A673 (cell line): ENCODE results near the gene ENO1. TPM values are rescaled to one million over a fixed set of nuclear protein-coding genes. Genes with fewer than 3 reads are reported as not detected.

Experiments used
- BruUV-seq: library from RNA; stranded (reverse); fragments of 400-500 nt; replicated peaks from 2 replicates; lab custom pipeline; 2021; lab: Mats Ljungman, UMichigan
- CTCF ChIA-PET: fragments of 300-600 bp; sonication (Branson Sonifier 250); formaldehyde crosslinking; loops from one replicate; lab custom pipeline; 2022; ENCODE audit warnings: antibody characterized with exemption; lab: Charles Lee
- POLR2A ChIA-PET: fragments of 300-600 bp; sonication (Branson Sonifier 250); formaldehyde crosslinking; loops from one replicate; lab custom pipeline; 2022; ENCODE audit warnings: antibody characterized with exemption; ENCODE audit not compliant: low non-redundant PET; lab: Charles Lee
- DNase-seq: peaks from one replicate; pipeline ENCODE4 v3.0.0-alpha.2; 2015; ENCODE audit warnings: low spot score
- H3K27ac ChIP-seq: fragments of 200-600 bp; sonication (generic); 2 replicates; pipeline ENCODE4 v1.5.1; 2016; ENCODE audit warnings: mixed run types, low read depth, mild to moderate bottlenecking, mixed read lengths, antibody characterized with exemption, low read length; ENCODE audit not compliant: poor library complexity, severe bottlenecking
- H3K27me3 ChIP-seq: fragments of 200-600 bp; sonication (generic); replicated peaks from 2 replicates; pipeline ENCODE4 v1.6.1; 2017; ENCODE audit warnings: mixed run types, low read depth, mild to moderate bottlenecking, mixed read lengths, antibody characterized with exemption, low read length; ENCODE audit not compliant: insufficient read depth, poor library complexity
- H3K36me3 ChIP-seq: fragments of 200-600 bp; sonication (generic); 2 replicates; pipeline ENCODE4 v1.6.1; 2016; ENCODE audit warnings: mixed run types, mild to moderate bottlenecking, mixed read lengths, antibody characterized with exemption, low read length; ENCODE audit not compliant: insufficient read depth, poor library complexity, severe bottlenecking
- H3K4me1 ChIP-seq: fragments of 200-600 bp; sonication (generic); 2 replicates; pipeline ENCODE4 v1.6.1; 2017; ENCODE audit warnings: mixed run types, mild to moderate bottlenecking, mixed read lengths, antibody characterized with exemption, low read length; ENCODE audit not compliant: insufficient read depth, poor library complexity, severe bottlenecking
- H3K4me3 ChIP-seq: fragments of 200-600 bp; sonication (generic); 2 replicates; pipeline ENCODE4 v1.5.1; 2016; ENCODE audit warnings: low read depth, mixed run types, mild to moderate bottlenecking, mixed read lengths, low read length; ENCODE audit not compliant: poor library complexity, severe bottlenecking
- H3K9me3 ChIP-seq: fragments of 200-600 bp; sonication (generic); 2 replicates; pipeline ENCODE4 v1.6.1; 2016; ENCODE audit warnings: mixed run types, low read depth, mild to moderate bottlenecking, mixed read lengths, antibody characterized with exemption, low read length; ENCODE audit not compliant: poor library complexity, severe bottlenecking
- CTCF ChIP-seq: fragments of 300-800, 200-600 bp; sonication (generic); conservative IDR thresholded peaks from 2 replicates; pipeline ENCODE4 v1.5.1; 2017; ENCODE audit warnings: low read depth, mild to moderate bottlenecking, antibody characterized with exemption, low read length, moderate library complexity, mixed read lengths
- EZH2 ChIP-seq: fragments of 200-600 bp; sonication (generic); IDR thresholded peaks from 2 replicates; pipeline ENCODE4 v1.6.1; 2017; ENCODE audit warnings: borderline replicate concordance, low read depth, mild to moderate bottlenecking, mixed read lengths, antibody characterized with exemption, low read length; ENCODE audit not compliant: poor library complexity, severe bottlenecking
- intact Hi-C: fragments of 100-400 bp; cut with micrococcal nuclease; formaldehyde crosslinking; loops from one replicate; pipeline ENCODE4 v1.10.0; 2022; ENCODE audit not compliant: unreplicated experiment
- total RNA-seq: library from RNA; stranded (reverse); gene quantifications from 2 replicates; pipeline ENCODE4 v1.2.3, GENCODE V29; 2021

Gene ENO1
- total RNA-seq, 1 experiment from 2014 or later = 2,659 TPM

GRCh38 chr1:8866792-8867415 is 11.6 kb downstream of the ENO1 start:
- intact Hi-C loops = no loop called here
- Histone ChIP-seq H3K27ac (no peak overlapping the region), H3K4me3 (no peak overlapping the region), H3K4me1 (peaks cover 6% of the 10 kb centered on the region), H3K9me3 (no peaks in the 10 kb centered on the region), H3K27me3 (no peaks in the 10 kb centered on the region), H3K36me3 (peaks cover 99% of the 10 kb centered on the region)
- DNase-seq = no peak
- ChIA-PET CTCF (interaction anchor here (0.6 kb wide), 1 partner anchor 206 kb away, joined by 3 read pairs; no protein-coding TSS in a partner anchor), POLR2A (no interaction called here)
- no peak for TF ChIP-seq EZH2
- TF ChIP-seq CTCF = no peak
- BruUV-seq = no TSS peak

- Histone ChIP-seq H3K27ac (no peak overlapping the region), H3K27me3 (no peaks in the 10 kb centered on the region), H3K36me3 (peaks cover 99% of the 10 kb centered on the region), H3K4me3 (no peak overlapping the region), H3K9me3 (no peaks in the 10 kb centered on the region), H3K4me1 (peaks cover 3% of the 10 kb centered on the region)
- BruUV-seq = no TSS peak
- POLR2A ChIA-PET = interaction anchor here (0.5 kb wide), 1 partner anchor 8 kb away, joined by 3 read pairs; no protein-coding TSS in a partner anchor
- TF ChIP-seq CTCF = no peak
- TF ChIP-seq EZH2 = no peak
- intact Hi-C loops = no loop called here
- no peak for DNase-seq
- CTCF ChIA-PET = no interaction called here
These were observed 12.2 kb downstream of the ENO1 start for GRCh38 chr1:8866173-8866791.

GRCh38 chr1:8864713-8865344 is 13.7 kb downstream of the ENO1 start:
- no peak overlapping the region for H3K4me3 ChIP-seq
- H3K9me3 ChIP-seq = no peaks in the 10 kb centered on the region
- H3K4me1 ChIP-seq = peaks cover under 1% of the 10 kb centered on the region
- POLR2A ChIA-PET = no interaction called here
- no peak for DNase-seq
- intact Hi-C loops = no loop called here
- BruUV-seq = no TSS peak
- CTCF ChIA-PET = interaction anchor here (1.6 kb wide), 1 partner anchor 140 kb away, joined by 4 read pairs; no protein-coding TSS in a partner anchor
- H3K27me3 ChIP-seq = no peaks in the 10 kb centered on the region
- H3K27ac ChIP-seq = peak overlapping the region; percentile 55
- H3K36me3 ChIP-seq = peaks cover 99% of the 10 kb centered on the region
- TF ChIP-seq EZH2 (no peak), CTCF (no peak)
